ENCODE results near the gene OXCT1.

DNA sequence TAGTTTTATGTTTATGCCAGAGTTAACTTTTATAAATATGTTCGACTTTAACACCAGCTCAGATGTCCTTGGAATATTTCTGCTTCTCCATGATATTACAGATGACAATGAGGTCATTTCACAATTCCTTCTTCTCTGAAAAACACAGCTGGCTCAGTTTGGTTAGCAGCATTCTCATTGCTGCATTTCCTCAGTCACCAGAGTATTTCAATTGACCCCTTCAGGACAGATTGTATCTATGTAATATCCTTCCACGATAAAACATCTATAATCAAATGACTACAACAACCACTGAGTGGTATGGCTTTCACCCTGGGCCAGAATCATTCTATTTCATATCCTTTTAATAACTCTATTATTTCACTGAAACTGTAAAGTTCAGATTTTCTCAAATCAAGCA, 148.7 kb downstream of the OXCT1 start:
- TF ChIP-seq GATA3 (IDR thresholded peaks at IDR 0.05; ENCODE audit: low read depth, low read length) (peak; percentile 83), GATA2 (IDR thresholded peaks at IDR 0.05; ENCODE audit: low read depth, low read length) (peak; percentile 81; the same call in 1 of the 2 replicates)

Data from SH-SY5Y (cell line).